A549 (cell line): ENCODE results near the gene IQSEC3. TPM values are rescaled to one million over a fixed set of nuclear protein-coding genes. Genes with fewer than 3 reads are reported as not detected.

ENCODE experiments used
- ATAC-seq, 2 experiments: fragments of 200-7000 bp in 1 of 2; fragments of >200 bp in 1 of 2; cut with Nextera tagmentation in 1 of 2; cut with Tn5 transposase in 1 of 2; 3 replicates each; pipeline versions ENCODE4 v1.8.0 to v1.9.1; 2018 to 2020; ENCODE audit warnings: mild to moderate bottlenecking in 1 of 2, moderate library complexity in 1 of 2
- CTCF ChIA-PET: fragments of 300-600 bp; sonication (Branson Sonifier 250); formaldehyde crosslinking; extraction: SDS; loops from one replicate; lab custom pipeline; 2021; ENCODE audit warnings: antibody characterized with exemption, inconsistent platforms; lab: Yijun Ruan, JAX
- POLR2A ChIA-PET: fragments of 350-600 bp; formaldehyde crosslinking; extraction: SDS; loops from one replicate; lab custom pipeline; 2021; ENCODE audit warnings: antibody characterized with exemption, inconsistent platforms; lab: Yijun Ruan, JAX
- DNase-seq, 2 experiments: peaks; one replicate each; pipeline versions ENCODE4 v3.0.0 to v3.0.0-alpha.2; 2011 to 2016; ENCODE audit warnings: low read depth in 1 of 2, low spot score in 1 of 2
- FAIRE-seq: peaks from 2 replicates; lab custom pipeline; 2011; peaks lifted over from hg19 to GRCh38; lab: Jason Lieb, UNC
- H3K27ac ChIP-seq, 2 experiments: fragments of >200 bp; sonication (Bioruptor Twin); formaldehyde crosslinking; 3 replicates each; pipeline ENCODE4 v1.5.1; 2016 to 2017
- H3K4me1 ChIP-seq: fragments of >200 bp; sonication (Bioruptor Twin); formaldehyde crosslinking; 3 replicates; pipeline ENCODE4 v1.6.1; 2016
- H3K4me2 ChIP-seq: fragments of >200 bp; sonication (Bioruptor Twin); formaldehyde crosslinking; 3 replicates; pipeline ENCODE4 v1.6.1; 2016
- H3K4me3 ChIP-seq: fragments of >200 bp; sonication (Bioruptor Twin); formaldehyde crosslinking; 3 replicates; pipeline ENCODE4 v1.5.1; 2016
- H3K9me3 ChIP-seq: fragments of >200 bp; sonication (Bioruptor Twin); formaldehyde crosslinking; 3 replicates; pipeline ENCODE4 v1.6.1; 2016
- CBX2 ChIP-seq: fragments of 200-600 bp; sonication (generic); IDR thresholded peaks from 2 replicates; pipeline ENCODE4 v1.6.1; 2016; ENCODE audit warnings: low read depth, mild to moderate bottlenecking, borderline replicate concordance
- CEBPB ChIP-seq, 2 experiments: fragments of >200 bp in 1 of 2; sonication (Bioruptor Twin) in 1 of 2; formaldehyde crosslinking in 1 of 2; IDR thresholded peaks; 2 replicates each; pipeline ENCODE4 v1.6.1; 2012 to 2016
- CHD2 ChIP-seq: fragments of 150-350 bp; IDR thresholded peaks from 2 replicates; pipeline ENCODE4 v1.6.1; 2014; ENCODE audit warnings: low read length; ENCODE audit not compliant: partially characterized antibody
- CHD4 ChIP-seq: fragments of 200-600 bp; sonication (generic); IDR thresholded peaks from 2 replicates; pipeline ENCODE4 v1.6.1; 2016; ENCODE audit warnings: antibody characterized with exemption, mild to moderate bottlenecking, borderline replicate concordance
- EHF ChIP-seq: fragments of 250-450 bp; sonication (Bioruptor Pico); IDR thresholded peaks from 2 replicates; pipeline ENCODE4 v1.5.0; 2020; ENCODE audit warnings: mild to moderate bottlenecking
- EP300 ChIP-seq, 2 experiments: fragments of >200 bp; sonication (Bioruptor Twin); formaldehyde crosslinking; IDR thresholded peaks; 2 replicates in 1 of 2; 3 replicates in 1 of 2; pipeline ENCODE4 v1.6.1; 2016 to 2017
- GATA3 ChIP-seq: IDR thresholded peaks from 2 replicates; pipeline ENCODE4 v1.6.1; 2012; ENCODE audit warnings: borderline replicate concordance
- HEYL ChIP-seq: fragments of 250-450 bp; sonication (Bioruptor Pico); IDR thresholded peaks from 2 replicates; pipeline ENCODE4 v1.8.0; 2021; ENCODE audit warnings: mild to moderate bottlenecking, moderate library complexity
- JUN ChIP-seq, 2 experiments: fragments of >200 bp; sonication (Bioruptor Twin); formaldehyde crosslinking; IDR thresholded peaks; 2 replicates in 1 of 2; 3 replicates in 1 of 2; pipeline ENCODE4 v1.6.1; 2016 to 2017
- KDM5A ChIP-seq: fragments of 200-600 bp; sonication (generic); IDR thresholded peaks from 2 replicates; pipeline ENCODE4 v1.6.1; 2016; ENCODE audit warnings: antibody characterized with exemption, mild to moderate bottlenecking
- NPAS2 ChIP-seq: fragments of 250-450 bp; sonication (Bioruptor Pico); IDR thresholded peaks from 2 replicates; pipeline ENCODE4 v1.8.0; 2022; ENCODE audit warnings: mild to moderate bottlenecking, moderate library complexity, borderline replicate concordance
- NR3C1 ChIP-seq: fragments of >200 bp; sonication (Bioruptor Twin); formaldehyde crosslinking; IDR thresholded peaks from 3 replicates; pipeline ENCODE4 v1.6.1; 2017
- PHF8 ChIP-seq: fragments of 200-600 bp; sonication (generic); IDR thresholded peaks from 2 replicates; pipeline ENCODE4 v1.6.1; 2016; ENCODE audit warnings: low read depth, mild to moderate bottlenecking, antibody characterized with exemption, moderate library complexity, borderline replicate concordance
- POLR2AphosphoS2 ChIP-seq: conservative IDR thresholded peaks from 2 replicates; pipeline ENCODE4 v1.6.1; 2012; ENCODE audit warnings: low read length, improper control_type of control experiment, inconsistent platforms
- RARB ChIP-seq: fragments of 250-450 bp; sonication (Bioruptor Pico); IDR thresholded peaks from 2 replicates; pipeline ENCODE4 v1.8.0; 2021; ENCODE audit warnings: mild to moderate bottlenecking, moderate library complexity
- RFX5 ChIP-seq: fragments of 450-650 bp; IDR thresholded peaks from 2 replicates; pipeline ENCODE4 v1.7.1; 2014; ENCODE audit warnings: antibody characterized with exemption, mild to moderate bottlenecking, moderate library complexity
- SMC3 ChIP-seq: fragments of >200 bp; sonication (Bioruptor Twin); formaldehyde crosslinking; IDR thresholded peaks from 3 replicates; pipeline ENCODE4 v1.6.1; 2018; ENCODE audit warnings: inconsistent platforms
- TP53 ChIP-seq: fragments of 250-450 bp; sonication (Bioruptor Pico); IDR thresholded peaks from 2 replicates; pipeline ENCODE4 v1.5.0; 2021; ENCODE audit warnings: mild to moderate bottlenecking, moderate library complexity
- ZC3H11A ChIP-seq: fragments of 450-650 bp; IDR thresholded peaks from 2 replicates; pipeline ENCODE4 v1.6.1; 2014; ENCODE audit warnings: antibody characterized with exemption, mild to moderate bottlenecking
- ZFP36 ChIP-seq: fragments of 450-650 bp; IDR thresholded peaks from 2 replicates; pipeline ENCODE4 v1.6.1; 2014; ENCODE audit warnings: borderline replicate concordance; ENCODE audit not compliant: partially characterized antibody
- WGBS: methylation state at CpG from one replicate; pipeline ENCODE4 v1.1.6; 2017; ENCODE audit errors: missing lambda C conversion rate; 5-methylcytosine and 5-hydroxymethylcytosine counted together
- polyA plus RNA-seq, 4 experiments: library from polyadenylated mRNA; depleted of rRNA in 3 of 4; stranded (reverse); fragments of >200 nt; fragmentation: RNase III in 1 of 4; extraction: RNeasy Plus Mini Kit Qiagen cat#74134 plus additional on column Dnase treatment in 1 of 4; gene quantifications; 2 replicates in 3 of 4; 3 replicates in 1 of 4; pipeline ENCODE4 v1.2.3, GENCODE V29; 2011 to 2017
- TF ChIP-seq, protein P1 (sequence below): fragments of 250-450 bp; sonication (Bioruptor Pico); IDR thresholded peaks from 2 replicates; pipeline ENCODE4 v1.5.0; 2021; ENCODE audit warnings: mild to moderate bottlenecking, moderate library complexity, borderline replicate concordance
- TF ChIP-seq, protein P2 (sequence below): fragments of >200 bp; sonication (Bioruptor Twin); formaldehyde crosslinking; IDR thresholded peaks from 3 replicates; pipeline ENCODE4 v1.5.1; 2016
- TF ChIP-seq, protein P3 (sequence below): fragments of >200 bp; sonication (Bioruptor Twin); formaldehyde crosslinking; IDR thresholded peaks from 3 replicates; pipeline ENCODE4 v1.6.1; 2016
- TF ChIP-seq, protein P4 (sequence below): fragments of 250-450 bp; sonication (Bioruptor Pico); IDR thresholded peaks from 2 replicates; pipeline ENCODE4 v1.5.0; 2020; ENCODE audit warnings: low read depth, mild to moderate bottlenecking, moderate library complexity
- TF ChIP-seq, protein P5 (sequence below): fragments of >200 bp; sonication (Bioruptor Twin); formaldehyde crosslinking; IDR thresholded peaks from 2 replicates; pipeline ENCODE4 v1.6.1; 2016

IQSEC3 gene
- polyA plus RNA-seq, 2 of the 4 experiments (the other 2 are of a cell fraction) = not detected

DNA sequence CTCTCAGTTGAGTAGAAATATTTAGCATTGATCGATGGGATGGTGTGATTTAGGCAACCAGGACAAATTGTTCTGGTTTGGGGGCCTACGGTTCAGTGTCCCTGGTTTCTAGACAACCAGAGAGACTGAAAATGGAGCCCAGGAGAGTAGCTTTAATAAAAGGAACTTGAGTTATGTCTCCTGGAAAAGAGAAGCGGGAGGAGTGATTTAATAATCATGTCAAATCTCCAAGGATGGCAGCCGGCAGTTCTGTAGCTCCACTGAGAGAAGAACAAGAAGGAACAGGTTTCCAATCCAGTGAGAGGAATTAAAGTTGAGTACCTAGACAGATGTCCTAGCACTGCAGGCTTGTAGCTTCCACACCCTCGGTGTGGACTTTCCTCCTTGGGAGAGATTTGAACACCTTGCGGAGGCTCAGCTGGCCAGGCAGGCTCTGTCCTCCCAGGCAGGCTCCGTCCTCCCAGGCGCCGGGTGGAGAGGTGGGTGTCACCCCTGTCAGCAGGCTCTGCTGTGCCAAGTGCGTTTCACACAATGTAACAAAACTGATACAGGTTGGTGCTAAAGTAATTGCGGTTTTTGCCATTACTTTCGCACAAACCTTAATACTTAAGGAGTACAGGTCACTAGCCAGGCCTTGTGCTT lies 101.5 kb downstream of the IQSEC3 start:
- H3K4me3 ChIP-seq = no peak overlapping the region
- no peaks in the 10 kb centered on the region for H3K4me1 ChIP-seq
- no peak overlapping the region for H3K27ac ChIP-seq
- CTCF ChIA-PET = interaction anchor here (1.0 to 1.3 kb wide), 4 partner anchors 13 to 23 kb away, joined by 3 to 6 read pairs (median 3); no protein-coding TSS in a partner anchor
- TF ChIP-seq CHD2 (no peak), RFX5 (no peak), PHF8 (no peak), CHD4 (no peak), CBX2 (no peak), GATA3 (no peak), POLR2AphosphoS2 (no peak), JUN (IDR thresholded peaks at IDR 0.05) (no peak), RARB (no peak)
- TF ChIP-seq, protein P1, sequence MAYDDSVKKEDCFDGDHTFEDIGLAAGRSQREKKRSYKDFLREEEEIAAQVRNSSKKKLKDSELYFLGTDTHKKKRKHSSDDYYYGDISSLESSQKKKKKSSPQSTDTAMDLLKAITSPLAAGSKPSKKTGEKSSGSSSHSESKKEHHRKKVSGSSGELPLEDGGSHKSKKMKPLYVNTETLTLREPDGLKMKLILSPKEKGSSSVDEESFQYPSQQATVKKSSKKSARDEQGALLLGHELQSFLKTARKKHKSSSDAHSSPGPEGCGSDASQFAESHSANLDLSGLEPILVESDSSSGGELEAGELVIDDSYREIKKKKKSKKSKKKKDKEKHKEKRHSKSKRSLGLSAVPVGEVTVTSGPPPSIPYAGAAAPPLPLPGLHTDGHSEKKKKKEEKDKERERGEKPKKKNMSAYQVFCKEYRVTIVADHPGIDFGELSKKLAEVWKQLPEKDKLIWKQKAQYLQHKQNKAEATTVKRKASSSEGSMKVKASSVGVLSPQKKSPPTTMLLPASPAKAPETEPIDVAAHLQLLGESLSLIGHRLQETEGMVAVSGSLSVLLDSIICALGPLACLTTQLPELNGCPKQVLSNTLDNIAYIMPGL (CRISPR knock-in tag) = no peak
- no peak overlapping the region for H3K4me2 ChIP-seq
- DNase-seq = no peak
- 72% methylated on average over 12 of the region's 12 CpGs for WGBS
- FAIRE-seq = no peak
- POLR2A ChIA-PET = no interaction called here
- no peak for ATAC-seq
- H3K9me3 ChIP-seq = no peaks in the 10 kb centered on the region

DNA sequence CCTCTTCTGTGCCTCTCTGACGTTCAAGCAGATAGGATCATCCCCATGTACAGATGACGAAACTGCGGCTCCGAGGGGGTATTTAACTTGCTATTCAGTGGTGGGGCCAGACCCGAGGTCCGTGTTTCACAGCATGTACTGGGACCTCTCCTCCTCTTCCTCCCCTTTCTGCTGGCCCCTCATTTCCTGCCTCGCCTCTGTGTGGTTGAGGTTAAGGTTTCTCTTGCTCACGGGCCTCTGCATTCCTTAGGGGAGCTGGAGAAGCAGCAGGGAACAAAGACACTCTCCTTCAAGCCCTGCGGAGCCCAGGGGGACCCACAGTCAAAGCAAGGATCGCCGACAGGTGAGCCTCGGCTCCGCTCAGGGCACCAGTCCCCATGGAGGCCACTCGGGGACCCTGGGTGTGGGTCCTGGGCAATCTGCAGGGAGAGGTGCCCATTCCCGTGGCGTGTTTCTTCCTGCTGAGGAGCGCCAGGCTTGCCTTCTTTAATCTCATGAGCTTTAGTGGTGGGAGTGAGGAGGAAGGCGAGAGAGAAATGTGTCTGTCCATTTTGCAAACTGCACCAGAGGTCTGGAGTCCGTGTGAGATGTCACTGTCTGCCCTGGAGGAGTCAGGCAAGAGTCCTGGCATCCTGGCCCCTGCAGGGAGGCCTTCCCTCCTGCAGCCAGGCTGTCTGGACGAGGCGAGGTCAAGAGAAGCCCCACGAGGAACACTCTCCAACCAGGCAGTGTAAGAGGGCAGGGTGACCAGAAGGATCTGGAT lies 102.4 kb downstream of the IQSEC3 start:
- ChIA-PET CTCF (interaction anchor here (0.5 to 2.1 kb wide), 3 partner anchors 20 to 31 kb away, joined by 3 to 5 read pairs (median 4); no protein-coding TSS in a partner anchor), POLR2A (no interaction called here)
- DNase-seq (no peak), FAIRE-seq (no peak), ATAC-seq (peak in 1 of 2 experiments; percentile 16; a peak in 3 of 6 replicates)
- Histone ChIP-seq H3K4me1 (no peaks in the 10 kb centered on the region), H3K9me3 (no peaks in the 10 kb centered on the region), H3K4me2 (no peak overlapping the region), H3K4me3 (no peak overlapping the region), H3K27ac (no peak overlapping the region)
- TF ChIP-seq CHD4 = no peak
- TF ChIP-seq RFX5 = no peak
- no peak for TF ChIP-seq JUN (IDR thresholded peaks at IDR 0.05)
- TF ChIP-seq, protein P2, sequence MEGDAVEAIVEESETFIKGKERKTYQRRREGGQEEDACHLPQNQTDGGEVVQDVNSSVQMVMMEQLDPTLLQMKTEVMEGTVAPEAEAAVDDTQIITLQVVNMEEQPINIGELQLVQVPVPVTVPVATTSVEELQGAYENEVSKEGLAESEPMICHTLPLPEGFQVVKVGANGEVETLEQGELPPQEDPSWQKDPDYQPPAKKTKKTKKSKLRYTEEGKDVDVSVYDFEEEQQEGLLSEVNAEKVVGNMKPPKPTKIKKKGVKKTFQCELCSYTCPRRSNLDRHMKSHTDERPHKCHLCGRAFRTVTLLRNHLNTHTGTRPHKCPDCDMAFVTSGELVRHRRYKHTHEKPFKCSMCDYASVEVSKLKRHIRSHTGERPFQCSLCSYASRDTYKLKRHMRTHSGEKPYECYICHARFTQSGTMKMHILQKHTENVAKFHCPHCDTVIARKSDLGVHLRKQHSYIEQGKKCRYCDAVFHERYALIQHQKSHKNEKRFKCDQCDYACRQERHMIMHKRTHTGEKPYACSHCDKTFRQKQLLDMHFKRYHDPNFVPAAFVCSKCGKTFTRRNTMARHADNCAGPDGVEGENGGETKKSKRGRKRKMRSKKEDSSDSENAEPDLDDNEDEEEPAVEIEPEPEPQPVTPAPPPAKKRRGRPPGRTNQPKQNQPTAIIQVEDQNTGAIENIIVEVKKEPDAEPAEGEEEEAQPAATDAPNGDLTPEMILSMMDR = no peak
- TF ChIP-seq, protein P3, sequence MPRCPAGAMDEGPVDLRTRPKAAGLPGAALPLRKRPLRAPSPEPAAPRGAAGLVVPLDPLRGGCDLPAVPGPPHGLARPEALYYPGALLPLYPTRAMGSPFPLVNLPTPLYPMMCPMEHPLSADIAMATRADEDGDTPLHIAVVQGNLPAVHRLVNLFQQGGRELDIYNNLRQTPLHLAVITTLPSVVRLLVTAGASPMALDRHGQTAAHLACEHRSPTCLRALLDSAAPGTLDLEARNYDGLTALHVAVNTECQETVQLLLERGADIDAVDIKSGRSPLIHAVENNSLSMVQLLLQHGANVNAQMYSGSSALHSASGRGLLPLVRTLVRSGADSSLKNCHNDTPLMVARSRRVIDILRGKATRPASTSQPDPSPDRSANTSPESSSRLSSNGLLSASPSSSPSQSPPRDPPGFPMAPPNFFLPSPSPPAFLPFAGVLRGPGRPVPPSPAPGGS = no peak
- TF ChIP-seq, protein P4, sequence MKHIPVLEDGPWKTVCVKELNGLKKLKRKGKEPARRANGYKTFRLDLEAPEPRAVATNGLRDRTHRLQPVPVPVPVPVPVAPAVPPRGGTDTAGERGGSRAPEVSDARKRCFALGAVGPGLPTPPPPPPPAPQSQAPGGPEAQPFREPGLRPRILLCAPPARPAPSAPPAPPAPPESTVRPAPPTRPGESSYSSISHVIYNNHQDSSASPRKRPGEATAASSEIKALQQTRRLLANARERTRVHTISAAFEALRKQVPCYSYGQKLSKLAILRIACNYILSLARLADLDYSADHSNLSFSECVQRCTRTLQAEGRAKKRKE (CRISPR knock-in tag) = no peak
- TF ChIP-seq, protein P5, sequence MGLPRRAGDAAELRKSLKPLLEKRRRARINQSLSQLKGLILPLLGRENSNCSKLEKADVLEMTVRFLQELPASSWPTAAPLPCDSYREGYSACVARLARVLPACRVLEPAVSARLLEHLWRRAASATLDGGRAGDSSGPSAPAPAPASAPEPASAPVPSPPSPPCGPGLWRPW = no peak
- no peak for TF ChIP-seq ZFP36
- no peak for TF ChIP-seq NR3C1
- TF ChIP-seq CEBPB (IDR thresholded peaks at IDR 0.05) = no peak
- TF ChIP-seq EHF = no peak
- no peak for TF ChIP-seq EP300 (IDR thresholded peaks at IDR 0.05)
- no peak for TF ChIP-seq POLR2AphosphoS2
- TF ChIP-seq, protein P1 (CRISPR knock-in tag) = no peak
- TF ChIP-seq SMC3 = no peak
- no peak for TF ChIP-seq HEYL (CRISPR knock-in tag)
- TF ChIP-seq KDM5A = no peak
- no peak for TF ChIP-seq ZC3H11A
- no peak for TF ChIP-seq TP53 (CRISPR knock-in tag)
- no peak for TF ChIP-seq NPAS2 (CRISPR knock-in tag)
- WGBS = 59% methylated on average over 19 of the region's 22 CpGs
